HepG2 (cell line): ENCODE data around the gene PNPLA3. TPM values are rescaled to one million over a fixed set of nuclear protein-coding genes. Genes with fewer than 3 reads are reported as not detected.
A peak's percentile ranks its signal among the peaks of the same experiment; 100 is the strongest.

Experiments used
- ARID5B ChIP-seq: IDR thresholded peaks from 2 replicates; pipeline ENCODE4 v1.4.0; 2020; ENCODE audit warnings: mild to moderate bottlenecking, missing genetic modification reagents
- EP300 ChIP-seq, 3 experiments: sonication (generic) in 1 of 3; formaldehyde crosslinking in 1 of 3; IDR thresholded peaks; 2 replicates each; pipeline versions ENCODE4 v1.5.1 to v1.6.1; 2011 to 2020; ENCODE audit warnings: low read depth in 2 of 3, low read length in 2 of 3, borderline replicate concordance in 1 of 3, improper control_type of control experiment in 1 of 3, mild to moderate bottlenecking in 1 of 3, missing genetic modification reagents in 1 of 3, moderate library complexity in 1 of 3
- HMGA1 ChIP-seq: sonication (generic); formaldehyde crosslinking; conservative IDR thresholded peaks from 2 replicates; pipeline ENCODE4 v1.4.0; 2020; ENCODE audit warnings: missing genetic modification reagents
- HNF4A ChIP-seq: sonication (generic); formaldehyde crosslinking; IDR thresholded peaks from 2 replicates; pipeline ENCODE4 v1.4.0; 2020; ENCODE audit warnings: missing genetic modification reagents
- IRF2 ChIP-seq: IDR thresholded peaks from 2 replicates; pipeline ENCODE4 v1.6.1; 2018; ENCODE audit warnings: missing genetic modification reagents, missing compliant biosample characterization
- KDM4B ChIP-seq: sonication (generic); formaldehyde crosslinking; IDR thresholded peaks from 2 replicates; pipeline ENCODE4 v1.4.0; 2020; ENCODE audit warnings: missing genetic modification reagents
- LCORL ChIP-seq, 2 experiments: fragments of 450-650 bp in 1 of 2; sonication (generic) in 1 of 2; formaldehyde crosslinking in 1 of 2; IDR thresholded peaks; 2 replicates each; pipeline versions ENCODE4 v1.5.0 to v1.6.1; 2017 to 2020; ENCODE audit warnings: antibody characterized with exemption in 1 of 2, missing genetic modification reagents in 1 of 2
- NBN ChIP-seq: fragments of 450-650 bp; conservative IDR thresholded peaks from 2 replicates; pipeline ENCODE4 v1.6.1; 2017
- NCOA2 ChIP-seq: sonication (generic); formaldehyde crosslinking; IDR thresholded peaks from 2 replicates; pipeline ENCODE4 v1.8.0; 2022; ENCODE audit warnings: inconsistent platforms
- NR2F1 ChIP-seq, 2 experiments: fragments of 450-650 bp in 1 of 2; formaldehyde crosslinking in 1 of 2; IDR thresholded peaks; 2 replicates each; pipeline versions ENCODE4 v1.5.0 to v1.6.1; 2016 to 2020; ENCODE audit warnings: mild to moderate bottlenecking in 1 of 2, missing compliant biosample characterization in 1 of 2, missing genetic modification reagents in 1 of 2, moderate library complexity in 1 of 2
- NR2F2 ChIP-seq: IDR thresholded peaks from 2 replicates; pipeline ENCODE4 v1.6.1; 2012; ENCODE audit warnings: low read depth, inconsistent platforms, borderline replicate concordance
- NR2F6 ChIP-seq, 2 experiments: IDR thresholded peaks; 2 replicates each; pipeline ENCODE4 v1.6.1; 2016; ENCODE audit warnings: antibody characterized with exemption in 1 of 2, mild to moderate bottlenecking in 1 of 2
- PATZ1 ChIP-seq: sonication (generic); formaldehyde crosslinking; IDR thresholded peaks from 2 replicates; pipeline ENCODE4 v1.4.0; 2020; ENCODE audit warnings: missing genetic modification reagents
- PITX1 ChIP-seq: sonication (generic); formaldehyde crosslinking; IDR thresholded peaks from 2 replicates; pipeline ENCODE4 v1.5.1; 2020; ENCODE audit warnings: mild to moderate bottlenecking, missing genetic modification reagents
- RAD21 ChIP-seq: fragments of 450-650 bp; formaldehyde crosslinking; IDR thresholded peaks from 2 replicates; pipeline ENCODE4 v1.5.0; 2020; ENCODE audit warnings: mild to moderate bottlenecking
- SAP130 ChIP-seq: IDR thresholded peaks from 2 replicates; pipeline ENCODE4 v1.6.1; 2016; ENCODE audit warnings: low read depth
- SIX4 ChIP-seq: sonication (generic); formaldehyde crosslinking; IDR thresholded peaks from 2 replicates; pipeline ENCODE4 v1.4.0; 2020; ENCODE audit warnings: missing genetic modification reagents
- SKI ChIP-seq: fragments of 450-650 bp; IDR thresholded peaks from one replicate; pipeline ENCODE4 v1.6.1; 2018; ENCODE audit warnings: mild to moderate bottlenecking; ENCODE audit not compliant: partially characterized antibody
- TAF15 ChIP-seq: fragments of 200-400 bp; formaldehyde crosslinking; IDR thresholded peaks from one replicate; pipeline ENCODE4 v1.6.1; 2018; ENCODE audit warnings: mild to moderate bottlenecking, low read depth, low read length; ENCODE audit not compliant: poor library complexity, severe bottlenecking
- ZMYM4 ChIP-seq: sonication (generic); formaldehyde crosslinking; IDR thresholded peaks from 2 replicates; pipeline ENCODE4 v1.8.1; 2023; ENCODE audit warnings: mild to moderate bottlenecking, missing genetic modification reagents
- polyA plus RNA-seq, 8 experiments: library from polyadenylated mRNA; depleted of rRNA in 3 of 8; stranded (reverse) in 7 of 8; unstranded in 1 of 8; fragments of >200 nt; fragmentation: Illumina TruSeq in 4 of 8; extraction: Trizol in 4 of 8; gene quantifications; 2 replicates each; pipeline versions ENCODE4 v1.2.1 to v1.2.3, GENCODE V29; 2011 to 2016; ENCODE audit warnings: low read depth in 4 of 8, missing spikeins in 1 of 8, mixed read lengths in 1 of 8; ENCODE audit not compliant: insufficient read depth in 1 of 8
- total RNA-seq, 5 experiments: library from RNA; depleted of rRNA; stranded (reverse); fragments of >200 nt; fragmentation: Illumina TruSeq; extraction: Trizol; gene quantifications; 2 replicates each; pipeline ENCODE4 v1.2.3, GENCODE V29; 2016; ENCODE audit warnings: low read depth in 1 of 5
- TF ChIP-seq, protein P1 (sequence below): sonication (generic); formaldehyde crosslinking; IDR thresholded peaks from 2 replicates; pipeline ENCODE4 v1.4.0; 2020; ENCODE audit warnings: missing genetic modification reagents
- TF ChIP-seq, protein P2 (sequence below): sonication (generic); formaldehyde crosslinking; IDR thresholded peaks from 2 replicates; pipeline ENCODE4 v1.4.0; 2020; ENCODE audit warnings: mild to moderate bottlenecking, low read depth, missing genetic modification reagents

PNPLA3 gene
- total and polyA plus RNA-seq, 2 of the 13 experiments (the other 11 are each of a cell fraction or from before 2014, with no cell fraction given): 16.9 to 19.8 TPM

DNA sequence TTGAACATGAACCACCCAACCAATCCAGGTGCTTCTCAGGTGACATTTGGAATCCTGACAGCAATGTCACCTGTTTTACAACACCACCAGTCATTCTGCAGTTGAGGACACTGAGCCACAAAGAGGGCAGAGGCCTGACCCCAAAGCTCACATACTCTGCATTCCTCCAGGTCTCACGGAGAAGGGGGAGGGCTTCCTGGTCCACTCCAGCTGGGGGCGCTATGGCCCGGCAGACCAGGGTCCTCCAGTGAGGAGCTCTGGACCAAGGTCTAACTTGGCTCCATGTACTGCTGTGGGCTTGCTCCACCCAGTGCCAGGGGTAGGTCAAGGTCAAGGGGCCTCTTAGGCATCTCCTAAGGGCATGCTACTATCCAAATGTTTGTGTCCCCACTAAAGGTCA is 1.5 kb upstream of the PNPLA3 start (continued):
- TF ChIP-seq NR2F6 (IDR thresholded peaks at IDR 0.05) (peak; percentile 78), NR2F6 (CRISPR knock-in tag; IDR thresholded peaks at IDR 0.05) (peak; percentile 60; the same call in 1 of the 2 replicates), RAD21 (CRISPR knock-in tag) (0 out of 2 replicates have a peak, but pooled peaks have one; percentile 22), HMGA1 (no peak), LCORL (IDR thresholded peaks at IDR 0.05) (no peak), LCORL (CRISPR knock-in tag; IDR thresholded peaks at IDR 0.05) (0 out of 2 replicates have a peak, but pooled peaks have one; percentile 46), PATZ1 (CRISPR knock-in tag) (peak; percentile 20; the same call in 1 of the 2 replicates), NCOA2 (0 out of 2 replicates have a peak, but pooled peaks have one; percentile 24), KDM4B (0 out of 2 replicates have a peak, but pooled peaks have one; percentile 49), ARID5B (CRISPR knock-in tag) (peak; percentile 24; the same call in 1 of the 2 replicates), HNF4A (CRISPR knock-in tag) (peak; percentile 69), SIX4 (0 out of 2 replicates have a peak, but pooled peaks have one; percentile 48), NR2F1 (CRISPR knock-in tag; IDR thresholded peaks at IDR 0.05) (peak; percentile 36 to 62; a peak in 2 of 4 replicates), PITX1 (CRISPR knock-in tag) (0 out of 2 replicates have a peak, but pooled peaks have one; percentile 49), NR2F2 (peak; percentile 47; the same call in 1 of the 2 replicates), SKI (peak; percentile 39), TAF15 (no peak), ZMYM4 (peak; percentile 30; the same call in 1 of the 2 replicates), SAP130 (CRISPR knock-in tag) (peak; percentile 41; the same call in 1 of the 2 replicates), EP300 (IDR thresholded peaks at IDR 0.05; ENCODE audit: low read depth in 2 of 2, low read length in 2 of 2) (0 out of 4 replicates have a peak, but pooled peaks of 1 of the 2 experiments have one; percentile 7), EP300 (CRISPR knock-in tag; IDR thresholded peaks at IDR 0.05; ENCODE audit: borderline replicate concordance) (peak; percentile 14; the same call in 1 of the 2 replicates), IRF2 (peak; percentile 11; the same call in 1 of the 2 replicates), NBN (no peak)
- TF ChIP-seq, protein P1, sequence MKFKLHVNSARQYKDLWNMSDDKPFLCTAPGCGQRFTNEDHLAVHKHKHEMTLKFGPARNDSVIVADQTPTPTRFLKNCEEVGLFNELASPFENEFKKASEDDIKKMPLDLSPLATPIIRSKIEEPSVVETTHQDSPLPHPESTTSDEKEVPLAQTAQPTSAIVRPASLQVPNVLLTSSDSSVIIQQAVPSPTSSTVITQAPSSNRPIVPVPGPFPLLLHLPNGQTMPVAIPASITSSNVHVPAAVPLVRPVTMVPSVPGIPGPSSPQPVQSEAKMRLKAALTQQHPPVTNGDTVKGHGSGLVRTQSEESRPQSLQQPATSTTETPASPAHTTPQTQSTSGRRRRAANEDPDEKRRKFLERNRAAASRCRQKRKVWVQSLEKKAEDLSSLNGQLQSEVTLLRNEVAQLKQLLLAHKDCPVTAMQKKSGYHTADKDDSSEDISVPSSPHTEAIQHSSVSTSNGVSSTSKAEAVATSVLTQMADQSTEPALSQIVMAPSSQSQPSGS (CRISPR knock-in tag): no peak
- TF ChIP-seq, protein P2, sequence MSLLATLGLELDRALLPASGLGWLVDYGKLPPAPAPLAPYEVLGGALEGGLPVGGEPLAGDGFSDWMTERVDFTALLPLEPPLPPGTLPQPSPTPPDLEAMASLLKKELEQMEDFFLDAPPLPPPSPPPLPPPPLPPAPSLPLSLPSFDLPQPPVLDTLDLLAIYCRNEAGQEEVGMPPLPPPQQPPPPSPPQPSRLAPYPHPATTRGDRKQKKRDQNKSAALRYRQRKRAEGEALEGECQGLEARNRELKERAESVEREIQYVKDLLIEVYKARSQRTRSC: no peak
